ENCODE data around the gene NPR2.

DNA sequence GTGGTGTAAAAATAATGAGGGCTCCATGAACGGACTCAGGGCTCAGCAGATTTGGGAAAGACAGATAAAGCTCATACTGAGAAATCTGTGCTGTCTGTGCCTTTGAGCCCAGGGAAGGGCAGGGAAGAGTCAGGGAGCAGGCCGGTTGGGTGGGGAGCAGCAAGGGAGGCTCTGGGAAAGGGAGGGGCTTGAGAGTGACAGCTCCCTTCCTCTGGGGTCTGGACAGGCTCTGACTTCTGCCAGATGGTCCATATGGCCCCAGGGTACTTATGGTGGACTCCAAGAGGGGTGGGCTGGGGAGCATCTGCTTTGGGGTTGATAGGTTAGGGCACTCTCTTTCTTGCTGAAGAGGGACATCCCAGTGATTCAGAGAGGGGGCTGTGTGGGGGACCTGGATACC, 2.1 kb downstream of the NPR2 start:
- TF ChIP-seq, protein P1, sequence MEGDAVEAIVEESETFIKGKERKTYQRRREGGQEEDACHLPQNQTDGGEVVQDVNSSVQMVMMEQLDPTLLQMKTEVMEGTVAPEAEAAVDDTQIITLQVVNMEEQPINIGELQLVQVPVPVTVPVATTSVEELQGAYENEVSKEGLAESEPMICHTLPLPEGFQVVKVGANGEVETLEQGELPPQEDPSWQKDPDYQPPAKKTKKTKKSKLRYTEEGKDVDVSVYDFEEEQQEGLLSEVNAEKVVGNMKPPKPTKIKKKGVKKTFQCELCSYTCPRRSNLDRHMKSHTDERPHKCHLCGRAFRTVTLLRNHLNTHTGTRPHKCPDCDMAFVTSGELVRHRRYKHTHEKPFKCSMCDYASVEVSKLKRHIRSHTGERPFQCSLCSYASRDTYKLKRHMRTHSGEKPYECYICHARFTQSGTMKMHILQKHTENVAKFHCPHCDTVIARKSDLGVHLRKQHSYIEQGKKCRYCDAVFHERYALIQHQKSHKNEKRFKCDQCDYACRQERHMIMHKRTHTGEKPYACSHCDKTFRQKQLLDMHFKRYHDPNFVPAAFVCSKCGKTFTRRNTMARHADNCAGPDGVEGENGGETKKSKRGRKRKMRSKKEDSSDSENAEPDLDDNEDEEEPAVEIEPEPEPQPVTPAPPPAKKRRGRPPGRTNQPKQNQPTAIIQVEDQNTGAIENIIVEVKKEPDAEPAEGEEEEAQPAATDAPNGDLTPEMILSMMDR (IDR thresholded peaks at IDR 0.05; ENCODE audit: borderline replicate concordance, extremely low read depth, low read length, poor library complexity, severe bottlenecking), result no peak
- TF ChIP-seq EZH2 (IDR thresholded peaks at IDR 0.05; ENCODE audit: borderline replicate concordance, low read depth, low read length, severe bottlenecking), result no peak

All from DND-41 (cell line).